Stimulated activated naive B cell treated with anti-CD40 and anti-IgM and Interleukin-4, amounts not matched to agents 10 μg/mL and 1 μg/mL and 100 μg/mL, for 72 hours (primary cell): ENCODE measurements around the gene SMG7.

ENCODE experiments used
- ATAC-seq, 2 donors: fragments of 150-1000 bp; cut with Tn5 transposase; replicated peaks; 2 replicates each; pipeline ENCODE4 v1.10.0; 2021; ENCODE audit warnings: moderate library complexity in 1 of 2
- DNase-seq: peaks from one replicate; pipeline ENCODE4 v3.0.0; 2021
- H3K27ac Mint-ChIP-seq: one replicate; pipeline ENCODE4 v1.8.0; 2022; ENCODE audit warnings: mild to moderate bottlenecking, mixed read lengths
- H3K27me3 Mint-ChIP-seq, 2 donors: one replicate each; pipeline ENCODE4 v1.8.0; 2022; ENCODE audit warnings: mixed read lengths in 2 of 2
- H3K36me3 Mint-ChIP-seq, 2 donors: one replicate each; pipeline ENCODE4 v1.8.0; 2022; ENCODE audit warnings: mixed read lengths in 2 of 2, mild to moderate bottlenecking in 1 of 2
- H3K4me1 Mint-ChIP-seq, 2 donors: one replicate each; pipeline ENCODE4 v1.8.0; 2022; ENCODE audit warnings: mixed read lengths in 2 of 2, mild to moderate bottlenecking in 1 of 2
- H3K4me3 Mint-ChIP-seq, 2 donors: one replicate each; pipeline ENCODE4 v1.8.0; 2022; ENCODE audit warnings: mild to moderate bottlenecking in 2 of 2, mixed read lengths in 2 of 2, moderate library complexity in 1 of 2
- H3K9me3 Mint-ChIP-seq, 2 donors: one replicate each; pipeline ENCODE4 v1.8.0; 2022; ENCODE audit warnings: mixed read lengths in 2 of 2, mild to moderate bottlenecking in 1 of 2

Gene SMG7

GRCh38 chr1:183551924-183552323, 79.6 kb downstream of the SMG7 start:
- peaks cover 31 to 53% of the 10 kb centered on the region in 2 donors for H3K36me3 Mint-ChIP-seq
- H3K27me3 Mint-ChIP-seq: no peaks in the 10 kb centered on the region
- peaks cover 17 to 38% of the 10 kb centered on the region in 2 donors for H3K4me1 Mint-ChIP-seq
- H3K27ac Mint-ChIP-seq: no peak overlapping the region
- no peak overlapping the region for H3K4me3 Mint-ChIP-seq
- DNase-seq: no peak
- ATAC-seq: no peak
- no peaks in the 10 kb centered on the region for H3K9me3 Mint-ChIP-seq

GRCh38 chr1:183552441-183552840, 80.1 kb downstream of the SMG7 start:
- peaks cover 27 to 52% of the 10 kb centered on the region in 2 donors for H3K36me3 Mint-ChIP-seq
- H3K9me3 Mint-ChIP-seq: no peaks in the 10 kb centered on the region
- H3K4me1 Mint-ChIP-seq: peaks cover 14 to 33% of the 10 kb centered on the region in 2 donors
- no peak for DNase-seq
- no peak for ATAC-seq
- H3K27ac Mint-ChIP-seq: peak overlapping the region; percentile 37
- no peak overlapping the region for H3K4me3 Mint-ChIP-seq
- H3K27me3 Mint-ChIP-seq: no peaks in the 10 kb centered on the region

DNA sequence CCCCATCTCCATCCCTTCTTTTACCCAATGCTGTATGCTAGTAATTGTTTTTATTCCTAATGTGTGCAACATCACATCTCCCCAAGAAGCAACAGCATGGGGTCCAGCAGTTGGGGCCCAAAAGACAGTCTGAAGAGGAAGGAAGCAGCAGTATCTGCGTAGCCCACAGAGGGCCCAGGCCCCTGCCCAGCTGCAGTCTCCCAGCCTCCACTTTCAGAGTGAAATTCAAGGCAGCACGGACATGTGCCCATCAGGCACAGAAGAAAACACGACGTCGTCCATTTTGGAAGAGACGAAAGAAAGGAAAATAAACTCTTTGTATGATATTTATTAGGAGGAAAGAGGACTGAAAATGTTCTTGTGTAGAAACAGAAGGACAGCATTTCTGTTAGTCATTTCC, 80.6 kb downstream of the SMG7 start:
- DNase-seq (no peak), ATAC-seq (no peak)
- peaks cover 15 to 29% of the 10 kb centered on the region in 2 donors for H3K4me1 Mint-ChIP-seq
- no peaks in the 10 kb centered on the region for H3K27me3 Mint-ChIP-seq
- no peak overlapping the region for H3K4me3 Mint-ChIP-seq
- peaks cover 32 to 54% of the 10 kb centered on the region in 2 donors for H3K36me3 Mint-ChIP-seq
- peak overlapping the region; percentile 83 for H3K27ac Mint-ChIP-seq
- H3K9me3 Mint-ChIP-seq: no peaks in the 10 kb centered on the region

GRCh38 chr1:183553331-183553730, 81.0 kb downstream of the SMG7 start:
- Mint-ChIP-seq H3K4me3 (no peak overlapping the region), H3K4me1 (peaks cover 15 to 29% of the 10 kb centered on the region in 2 donors), H3K27me3 (no peaks in the 10 kb centered on the region), H3K36me3 (peaks cover 33 to 55% of the 10 kb centered on the region in 2 donors), H3K9me3 (no peaks in the 10 kb centered on the region), H3K27ac (peak overlapping the region; percentile 9)
- DNase-seq: no peak
- no peak for ATAC-seq

DNA sequence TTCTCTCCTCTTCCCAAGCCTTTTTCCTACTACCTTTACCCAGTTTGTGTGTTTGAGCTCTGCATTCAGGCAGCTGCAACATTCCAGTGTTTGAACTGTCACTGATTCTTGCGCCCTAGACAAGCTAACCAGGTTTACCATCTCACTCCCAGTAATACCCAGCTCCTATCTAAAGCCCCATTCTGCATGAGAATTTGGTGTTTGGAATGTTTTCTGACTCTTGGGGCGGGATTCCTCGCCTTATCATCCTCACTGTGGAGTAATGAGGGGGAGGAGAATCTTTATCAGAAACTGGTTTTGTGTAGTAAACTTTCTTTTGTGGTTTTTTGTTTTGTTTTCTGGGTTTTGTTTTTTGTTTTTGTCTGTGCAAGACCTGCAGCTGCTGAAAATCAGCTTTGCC, 81.5 kb downstream of the SMG7 start:
- Mint-ChIP-seq H3K4me3 (no peak overlapping the region), H3K36me3 (peaks cover 35 to 58% of the 10 kb centered on the region in 2 donors)

DNA sequence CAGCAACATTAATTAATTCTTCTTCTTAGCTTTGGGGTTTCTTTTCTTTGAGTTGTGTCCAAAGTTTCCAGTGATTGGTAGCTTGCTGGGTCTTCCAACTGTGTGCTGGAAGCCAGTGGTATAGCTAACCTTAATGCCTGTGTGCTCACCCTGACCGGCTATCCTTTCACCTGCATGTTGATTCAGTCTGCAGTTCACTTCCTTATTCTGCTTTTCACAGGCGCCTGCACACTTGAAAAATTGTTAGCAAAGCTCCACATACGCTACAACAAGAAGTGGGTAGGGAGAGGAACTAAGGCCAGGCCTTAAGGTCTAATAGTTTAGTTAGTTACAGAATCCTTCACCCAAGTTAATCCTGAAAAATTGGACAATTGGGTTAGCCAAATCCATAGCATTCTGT, 82.3 kb downstream of the SMG7 start:
- no peaks in the 10 kb centered on the region for H3K9me3 Mint-ChIP-seq
- H3K36me3 Mint-ChIP-seq: peaks cover 40 to 64% of the 10 kb centered on the region in 2 donors
- H3K4me1 Mint-ChIP-seq: peaks cover 15 to 29% of the 10 kb centered on the region in 2 donors
- no peak overlapping the region for H3K4me3 Mint-ChIP-seq
- peak overlapping the region; percentile 89 for H3K27ac Mint-ChIP-seq
- DNase-seq (no peak), ATAC-seq (peak; percentile 65 to 82)
- no peaks in the 10 kb centered on the region for H3K27me3 Mint-ChIP-seq

More for the DNA sequence above, 81.5 kb downstream of the SMG7 start:
- Mint-ChIP-seq H3K4me1 (peaks cover 15 to 29% of the 10 kb centered on the region in 2 donors), H3K27ac (peak overlapping the region; percentile 9), H3K9me3 (no peaks in the 10 kb centered on the region), H3K27me3 (no peaks in the 10 kb centered on the region)
- DNase-seq (no peak), ATAC-seq (no peak)

DNA sequence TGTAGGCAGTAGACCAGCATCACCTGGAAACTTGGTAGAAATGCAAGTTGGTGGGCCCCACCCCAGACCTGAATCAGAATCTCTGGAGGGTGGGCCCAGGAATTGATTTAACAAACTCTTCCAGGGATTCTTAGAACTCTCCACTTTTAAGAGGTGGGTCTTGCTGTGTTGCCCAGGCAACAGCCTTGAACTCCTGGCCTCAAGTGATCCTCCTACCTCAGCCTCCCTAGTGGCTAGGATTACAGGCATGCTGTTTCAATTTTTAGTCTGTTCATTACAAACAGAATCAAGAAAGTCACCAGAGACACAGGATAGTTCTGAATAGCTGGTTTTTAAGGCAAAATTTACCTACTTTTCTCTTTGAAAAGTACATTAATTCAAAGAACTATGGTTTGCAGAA, 86.8 kb downstream of the SMG7 start:
- ATAC-seq (no peak), DNase-seq (no peak)
- Mint-ChIP-seq H3K9me3 (no peaks in the 10 kb centered on the region), H3K4me3 (no peak overlapping the region), H3K27ac (no peak overlapping the region), H3K4me1 (peaks cover 3 to 20% of the 10 kb centered on the region in 2 donors), H3K36me3 (peaks cover 50 to 67% of the 10 kb centered on the region in 2 donors), H3K27me3 (no peaks in the 10 kb centered on the region)

DNA sequence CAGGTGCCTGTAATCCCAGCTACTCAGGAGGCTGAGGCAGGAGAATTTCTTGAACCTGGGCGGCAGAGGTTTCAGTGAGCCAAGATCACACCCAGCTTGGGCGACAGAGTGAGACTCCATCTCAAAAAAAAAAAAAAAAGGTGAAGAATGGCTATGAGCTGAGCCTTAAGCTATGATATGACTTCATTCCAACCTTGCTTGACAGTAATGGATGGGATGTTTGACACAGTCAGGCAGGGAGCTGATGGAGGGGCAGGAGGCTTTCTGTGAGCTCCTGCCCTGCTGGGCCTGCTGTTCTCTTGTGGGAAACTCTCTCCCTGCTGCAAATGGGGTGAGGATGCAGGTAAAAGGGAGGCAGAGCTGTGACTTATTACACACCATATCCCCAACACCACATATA, 90.4 kb downstream of the SMG7 start:
- no peak for ATAC-seq
- peaks cover 17 to 30% of the 10 kb centered on the region in 2 donors for H3K4me1 Mint-ChIP-seq
- peaks cover 64 to 80% of the 10 kb centered on the region in 2 donors for H3K36me3 Mint-ChIP-seq
- peaks cover 0 to 1% of the 10 kb centered on the region in 2 donors for H3K9me3 Mint-ChIP-seq
- H3K4me3 Mint-ChIP-seq: no peak overlapping the region
- no peaks in the 10 kb centered on the region for H3K27me3 Mint-ChIP-seq
- H3K27ac Mint-ChIP-seq: peak overlapping the region; percentile 73
- DNase-seq: no peak

GRCh38 chr1:183565261-183565660, 93.0 kb downstream of the SMG7 start:
- Mint-ChIP-seq H3K36me3 (peaks cover 74 to 86% of the 10 kb centered on the region in 2 donors), H3K27ac (peak overlapping the region; percentile 49), H3K4me3 (peak overlapping the region in 1 of 2 donors; percentile 15), H3K4me1 (peaks cover 31 to 56% of the 10 kb centered on the region in 2 donors), H3K27me3 (no peaks in the 10 kb centered on the region), H3K9me3 (peaks cover 4 to 7% of the 10 kb centered on the region in 2 donors)
- no peak for ATAC-seq
- no peak for DNase-seq

GRCh38 chr1:183566026-183566425, 93.7 kb downstream of the SMG7 start:
- H3K36me3 Mint-ChIP-seq: peaks cover 67 to 84% of the 10 kb centered on the region in 2 donors
- H3K27ac Mint-ChIP-seq: peak overlapping the region; percentile 60
- H3K4me3 Mint-ChIP-seq: no peak overlapping the region
- DNase-seq (no peak), ATAC-seq (no peak)
- no peaks in the 10 kb centered on the region for H3K27me3 Mint-ChIP-seq
- H3K4me1 Mint-ChIP-seq: peaks cover 33 to 59% of the 10 kb centered on the region in 2 donors
- H3K9me3 Mint-ChIP-seq: peaks cover 4 to 7% of the 10 kb centered on the region in 2 donors

- Mint-ChIP-seq H3K4me3 (peak overlapping the region; percentile 39 to 73), H3K27me3 (no peaks in the 10 kb centered on the region), H3K9me3 (peaks cover 4 to 7% of the 10 kb centered on the region in 2 donors), H3K36me3 (peaks cover 71 to 89% of the 10 kb centered on the region in 2 donors), H3K4me1 (peaks cover 33 to 59% of the 10 kb centered on the region in 2 donors), H3K27ac (peak overlapping the region; percentile 94)
- ATAC-seq (peak; percentile 81 to 83), DNase-seq (peak; percentile 50)
Measured at GRCh38 chr1:183567584-183567983, 95.3 kb downstream of the SMG7 start.

DNA sequence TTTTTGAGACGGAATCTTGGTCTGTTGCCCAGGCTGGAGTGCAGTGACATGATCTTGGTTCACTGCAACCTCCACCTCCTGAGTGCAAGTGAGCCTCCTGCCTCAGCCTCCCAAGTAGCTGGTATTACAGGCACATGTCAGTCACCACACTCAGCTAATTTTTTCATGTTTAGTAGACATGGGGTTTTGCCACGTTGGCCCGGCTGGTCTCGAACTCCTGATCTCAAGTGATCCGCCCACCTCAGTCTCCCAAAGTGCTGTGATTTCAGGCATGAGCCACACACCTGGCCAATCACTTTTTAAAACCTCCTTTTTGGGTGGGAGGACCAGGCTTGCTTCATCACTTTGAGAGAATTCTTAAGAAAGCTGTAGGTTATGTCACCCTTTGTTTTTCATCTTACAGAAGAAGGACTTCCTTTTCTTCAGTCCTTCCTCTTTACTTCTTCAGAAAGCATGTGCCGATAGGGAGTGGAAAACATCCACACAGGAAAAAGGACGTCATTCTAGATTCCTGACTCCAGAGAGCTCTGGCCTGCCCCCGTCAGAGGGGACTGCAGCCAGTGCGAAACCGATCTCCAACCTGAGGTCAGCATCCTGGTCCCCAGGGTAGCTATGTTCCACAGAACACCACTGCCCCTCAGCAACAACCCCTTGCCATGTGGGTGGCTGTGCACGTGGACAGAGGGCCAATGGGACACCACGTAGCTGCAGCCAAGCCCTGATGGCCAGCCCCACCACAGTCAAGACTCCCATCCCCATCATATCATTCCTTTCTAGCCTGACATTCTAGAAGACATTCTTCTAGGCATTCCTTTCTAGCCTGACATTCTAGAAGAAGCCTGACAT, 96.1 kb downstream of the SMG7 start:
- ATAC-seq: peak; percentile 49 to 67
- no peaks in the 10 kb centered on the region for H3K27me3 Mint-ChIP-seq
- peak overlapping the region; percentile 94 for H3K27ac Mint-ChIP-seq
- peak overlapping the region; percentile 39 to 63 for H3K4me3 Mint-ChIP-seq
- peaks cover 72 to 89% of the 10 kb centered on the region in 2 donors for H3K36me3 Mint-ChIP-seq
- peaks cover 4 to 7% of the 10 kb centered on the region in 2 donors for H3K9me3 Mint-ChIP-seq
- DNase-seq: no peak
- H3K4me1 Mint-ChIP-seq: peaks cover 33 to 59% of the 10 kb centered on the region in 2 donors

GRCh38 chr1:183569141-183569540, 96.8 kb downstream of the SMG7 start:
- Mint-ChIP-seq H3K4me3 (no peak overlapping the region), H3K36me3 (peaks cover 72 to 89% of the 10 kb centered on the region in 2 donors), H3K27ac (peak overlapping the region; percentile 94), H3K9me3 (peaks cover 4 to 7% of the 10 kb centered on the region in 2 donors), H3K27me3 (no peaks in the 10 kb centered on the region), H3K4me1 (peaks cover 33 to 59% of the 10 kb centered on the region in 2 donors)
- DNase-seq (no peak), ATAC-seq (no peak)

DNA sequence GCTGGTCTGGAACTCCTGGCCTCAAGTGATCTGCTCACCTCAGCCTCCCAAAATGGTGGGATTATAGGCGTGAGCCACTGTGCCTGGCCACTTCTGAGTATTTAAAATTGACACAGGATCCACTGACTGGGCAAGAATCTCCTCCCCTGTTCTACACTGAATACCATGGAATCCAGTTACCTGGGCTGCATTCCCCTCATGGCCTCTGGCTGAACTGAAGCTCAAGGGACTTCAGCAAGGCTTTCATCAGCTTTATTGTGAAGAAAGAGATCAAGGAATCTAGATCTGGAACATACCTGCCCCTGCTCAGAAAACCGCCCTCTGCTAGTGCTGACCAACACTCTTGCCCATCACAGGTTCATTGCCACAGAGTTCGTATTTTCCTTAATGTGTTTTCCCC, 97.5 kb downstream of the SMG7 start:
- H3K27ac Mint-ChIP-seq: peak overlapping the region; percentile 37

GRCh38 chr1:183570451-183570850, 98.2 kb downstream of the SMG7 start:
- Mint-ChIP-seq H3K9me3 (peaks cover 4 to 7% of the 10 kb centered on the region in 2 donors), H3K36me3 (peaks cover 73 to 87% of the 10 kb centered on the region in 2 donors), H3K27ac (no peak overlapping the region), H3K4me1 (peaks cover 30 to 51% of the 10 kb centered on the region in 2 donors), H3K4me3 (no peak overlapping the region), H3K27me3 (no peaks in the 10 kb centered on the region)
- DNase-seq: no peak
- no peak for ATAC-seq

More for the DNA sequence above, 97.5 kb downstream of the SMG7 start:
- Mint-ChIP-seq H3K27me3 (no peaks in the 10 kb centered on the region), H3K4me3 (no peak overlapping the region), H3K36me3 (peaks cover 77 to 90% of the 10 kb centered on the region in 2 donors), H3K4me1 (peaks cover 33 to 58% of the 10 kb centered on the region in 2 donors), H3K9me3 (peaks cover 4 to 7% of the 10 kb centered on the region in 2 donors)
- DNase-seq (no peak), ATAC-seq (no peak)
